AG04450 (cell line): ENCODE measurements around the gene CDH24. TPM values are rescaled to one million over a fixed set of nuclear protein-coding genes. Genes with fewer than 3 reads are reported as not detected.

Experiments used
- CTCF ChIA-PET: fragments of 300-600, 350-600 bp; formaldehyde crosslinking; extraction: SDS; loops from one replicate; lab custom pipeline; 2022; ENCODE audit warnings: antibody characterized with exemption, inconsistent platforms; lab: Charles Lee
- POLR2A ChIA-PET: fragments of 350-600 bp; formaldehyde crosslinking; extraction: SDS; loops from one replicate; lab custom pipeline; 2021; ENCODE audit warnings: antibody characterized with exemption, inconsistent platforms; lab: Yijun Ruan, JAX
- DNase-seq: peaks from one replicate; pipeline ENCODE4 v3.0.0-alpha.2; 2011; ENCODE audit warnings: low read depth, low spot score
- H3K27ac ChIP-seq: one replicate; pipeline ENCODE4 v1.5.1; 2012; ENCODE audit warnings: low read depth, low read length, control low read depth
- H3K27me3 ChIP-seq: one replicate; pipeline ENCODE4 v1.6.0; 2012; ENCODE audit warnings: low read length; ENCODE audit not compliant: control insufficient read depth, insufficient read depth
- H3K4me3 ChIP-seq: 2 replicates; pipeline ENCODE4 v1.5.1; 2011; ENCODE audit warnings: mild to moderate bottlenecking, low read depth, low read length, control low read depth
- H3K9me3 ChIP-seq: 2 replicates; pipeline ENCODE4 v1.5.1; 2012; ENCODE audit warnings: low read length; ENCODE audit not compliant: control insufficient read depth, insufficient read depth
- CTCF ChIP-seq: IDR thresholded peaks from 2 replicates; pipeline ENCODE4 v1.5.1; 2011; ENCODE audit warnings: low read depth, low read length, control low read depth, inconsistent platforms
- polyA plus RNA-seq: library from polyadenylated mRNA; depleted of rRNA; stranded (reverse); fragments of >200 nt; gene quantifications from 2 replicates; pipeline ENCODE4 v1.2.3, GENCODE V29; 2011

The CDH24 gene
- polyA plus RNA-seq, 1 experiment = 10.1 TPM

- ChIA-PET CTCF (interaction anchor here (0.7 to 1.8 kb wide), 6 partner anchors 17 to 151 kb away, joined by 3 to 6 read pairs (median 4); no protein-coding TSS in a partner anchor), POLR2A (interaction anchor here (1.0 to 1.4 kb wide), 2 partner anchors 11 to 17 kb away, joined by 4 to 5 read pairs; partner anchors contain the start of gene PSMB5)
- no peaks in the 10 kb centered on the region for H3K9me3 ChIP-seq
- no peak for TF ChIP-seq CTCF
- no peak overlapping the region for H3K4me3 ChIP-seq
- H3K27me3 ChIP-seq = no peaks in the 10 kb centered on the region
- DNase-seq = no peak
- no peak overlapping the region for H3K27ac ChIP-seq
Measured at GRCh38 chr14:23023795-23024152, 33.5 kb downstream of the CDH24 start.

- CTCF ChIA-PET = interaction anchor here (0.7 to 1.8 kb wide), 5 partner anchors 17 to 150 kb away, joined by 3 to 6 read pairs (median 4); no protein-coding TSS in a partner anchor
- Histone ChIP-seq H3K27me3 (no peaks in the 10 kb centered on the region), H3K9me3 (no peaks in the 10 kb centered on the region), H3K27ac (no peak overlapping the region), H3K4me3 (no peak overlapping the region)
- TF ChIP-seq CTCF = no peak
- POLR2A ChIA-PET = interaction anchor here (1.0 kb wide), 1 partner anchor 17 kb away, joined by 5 read pairs; no protein-coding TSS in a partner anchor
- no peak for DNase-seq
Measured at GRCh38 chr14:23023022-23023794, 34.1 kb downstream of the CDH24 start.

GRCh38 chr14:23021889-23022442 is 35.4 kb downstream of the CDH24 start:
- no peak for DNase-seq
- H3K9me3 ChIP-seq = no peaks in the 10 kb centered on the region
- POLR2A ChIA-PET = no interaction called here
- no peak overlapping the region for H3K4me3 ChIP-seq
- H3K27ac ChIP-seq = no peak overlapping the region
- no peaks in the 10 kb centered on the region for H3K27me3 ChIP-seq
- no peak for TF ChIP-seq CTCF
- CTCF ChIA-PET = interaction anchor here (0.6 to 1.0 kb wide), 2 partner anchors 35 to 285 kb away, joined by 3 to 4 read pairs; partner anchors contain the start of gene BCL2L2

- Histone ChIP-seq H3K4me3 (no peak overlapping the region), H3K27me3 (no peaks in the 10 kb centered on the region), H3K27ac (no peak overlapping the region), H3K9me3 (no peaks in the 10 kb centered on the region)
- no peak for TF ChIP-seq CTCF
- ChIA-PET CTCF (interaction anchor here (0.6 to 1.6 kb wide), 3 partner anchors 35 to 285 kb away, joined by 3 to 4 read pairs (median 3); partner anchors contain the start of gene BCL2L2), POLR2A (no interaction called here)
- DNase-seq = no peak
Measured at GRCh38 chr14:23021434-23021833, 35.9 kb downstream of the CDH24 start.
